Activated CD8-positive, alpha-beta memory T cell treated with anti-CD3 and anti-CD28 coated beads, Interleukin-2, amount 50 U/mL, for 1 hour (primary cell): Measurements from ENCODE around the gene VPS13A.

Experiments
- DNase-seq: peaks from one replicate; pipeline ENCODE4 v3.0.0-alpha.2; 2020; ENCODE audit errors: extremely low read depth

The VPS13A gene

DNA sequence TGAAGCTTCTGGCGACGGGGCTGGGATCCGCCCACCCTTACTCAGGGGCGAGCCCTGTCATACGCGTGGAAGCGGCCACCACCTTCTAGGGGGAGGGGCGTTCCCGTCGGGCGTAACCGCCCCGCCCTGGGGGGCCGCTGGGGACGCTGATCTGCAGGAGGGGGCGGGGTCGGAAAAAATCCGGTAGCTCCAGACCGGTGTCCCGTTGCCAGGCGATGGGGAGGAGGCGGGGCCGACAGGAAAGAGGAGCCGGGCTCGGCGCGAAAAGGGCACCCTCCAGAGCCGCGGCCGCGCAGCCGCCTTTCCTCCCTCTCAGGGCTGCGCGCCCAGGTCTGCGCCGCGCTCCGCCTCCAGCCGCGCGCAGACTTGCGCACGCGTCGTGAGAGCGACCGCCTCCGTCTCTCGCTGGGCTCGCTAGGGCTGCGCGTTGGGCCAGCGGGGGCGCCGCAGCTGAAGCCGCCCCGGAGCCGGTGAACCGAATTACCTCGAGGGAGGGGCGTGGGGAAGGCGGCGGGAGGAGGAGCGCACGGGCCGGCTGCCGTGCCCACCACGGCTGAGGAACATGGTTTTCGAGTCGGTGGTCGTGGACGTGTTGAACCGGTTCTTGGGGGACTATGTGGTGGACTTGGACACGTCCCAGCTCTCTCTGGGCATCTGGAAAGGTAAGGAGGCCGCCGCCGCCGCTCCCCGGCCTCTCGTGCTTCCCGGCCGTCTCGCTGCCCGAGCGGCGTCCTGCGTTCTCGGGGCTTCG is at the start of gene VPS13A:
Gene VPS13A (plus strand): TSS at position 392 of the 751 bp plus-strand sequence. CDS start 171 bp downstream, at position 563.
- peak; percentile 81 for DNase-seq

DNA sequence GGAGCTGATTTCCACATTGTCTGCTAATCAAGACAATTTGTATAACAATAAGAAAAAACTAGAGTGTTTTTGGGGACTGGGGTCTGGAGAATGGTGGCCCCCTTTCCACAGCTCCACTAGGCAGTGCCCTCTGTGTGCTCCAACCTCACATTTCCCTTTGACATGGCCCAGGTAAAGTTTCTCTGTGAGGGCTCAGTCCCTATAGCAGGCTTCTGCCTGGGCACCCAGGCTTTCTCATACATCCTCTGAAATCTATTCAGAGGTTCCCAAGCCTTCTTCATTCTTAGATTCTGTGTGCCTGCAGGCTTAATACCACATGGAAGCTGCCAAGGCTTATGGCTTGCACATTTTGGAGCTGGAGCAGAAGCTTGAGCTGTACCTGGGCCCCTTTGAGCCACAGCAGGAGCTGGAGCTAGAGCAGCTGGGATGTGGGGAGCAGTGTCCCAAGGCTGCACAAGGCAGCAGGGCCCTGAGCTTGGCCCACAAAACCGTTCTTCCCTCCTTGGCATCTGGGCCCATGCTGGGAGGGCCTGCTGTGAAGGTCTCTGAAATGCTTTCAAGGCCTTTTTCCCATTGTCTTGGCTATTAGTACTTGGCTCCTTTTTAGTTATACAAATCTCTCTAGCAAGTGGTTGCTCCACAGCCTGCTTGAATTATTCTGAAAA is 49.1 kb upstream of the VPS13A start:
- no peak for DNase-seq

DNA sequence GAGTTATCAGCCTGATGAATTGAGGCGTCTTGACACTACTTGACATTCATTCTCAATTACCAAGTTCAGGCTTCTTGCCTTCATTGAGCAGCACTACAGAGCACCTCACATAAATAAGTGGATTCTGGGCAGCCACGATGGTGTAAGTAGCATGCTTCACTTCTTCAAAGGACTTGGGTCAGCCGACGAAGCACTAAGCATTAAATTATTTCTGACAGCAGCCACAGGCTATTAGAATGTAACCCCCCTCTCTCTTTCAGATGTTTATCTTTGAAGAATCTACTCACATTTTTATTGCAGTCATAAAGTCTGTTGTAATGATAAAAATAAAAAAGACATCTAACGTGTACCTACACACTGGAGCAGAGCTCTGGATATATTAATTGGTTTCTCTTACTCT is 45.9 kb upstream of the VPS13A start:
- no peak for DNase-seq

DNA sequence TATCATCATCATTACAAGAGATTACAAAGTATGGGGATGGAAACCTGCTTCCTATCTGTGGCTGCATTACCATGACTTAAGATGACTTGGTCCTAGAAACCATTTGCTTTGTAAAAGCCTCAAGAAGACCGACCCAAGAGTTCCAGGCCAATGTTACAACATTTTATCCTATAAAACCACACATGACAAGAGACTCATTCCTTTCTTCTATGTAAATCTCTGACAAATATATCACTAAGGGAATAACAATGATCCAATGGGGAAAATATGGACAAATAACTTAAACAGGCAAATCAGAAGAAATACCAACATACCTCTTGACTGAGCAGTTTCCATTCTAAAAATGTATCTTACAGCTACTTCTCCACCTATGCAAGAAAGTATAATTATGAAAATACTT is 44.3 kb upstream of the VPS13A start:
- no peak for DNase-seq

DNA sequence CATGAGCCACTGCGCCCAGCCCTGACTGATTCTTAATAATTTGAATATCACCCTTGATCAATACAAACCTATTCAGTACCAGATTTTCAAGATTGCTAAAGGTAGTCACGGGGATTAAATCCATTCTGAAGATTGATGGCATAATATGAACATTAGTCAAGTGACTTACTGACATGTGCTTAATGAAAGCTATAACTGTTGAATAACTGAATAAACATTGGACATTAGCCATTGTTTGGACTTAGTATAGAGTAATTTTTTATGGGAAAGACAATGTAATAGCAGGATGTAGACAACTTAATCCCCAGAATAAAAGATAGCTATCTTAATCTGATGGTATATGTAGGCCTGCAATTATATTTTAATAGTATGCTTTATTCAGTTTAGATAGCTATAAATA is 35.0 kb upstream of the VPS13A start:
- DNase-seq = no peak

DNA sequence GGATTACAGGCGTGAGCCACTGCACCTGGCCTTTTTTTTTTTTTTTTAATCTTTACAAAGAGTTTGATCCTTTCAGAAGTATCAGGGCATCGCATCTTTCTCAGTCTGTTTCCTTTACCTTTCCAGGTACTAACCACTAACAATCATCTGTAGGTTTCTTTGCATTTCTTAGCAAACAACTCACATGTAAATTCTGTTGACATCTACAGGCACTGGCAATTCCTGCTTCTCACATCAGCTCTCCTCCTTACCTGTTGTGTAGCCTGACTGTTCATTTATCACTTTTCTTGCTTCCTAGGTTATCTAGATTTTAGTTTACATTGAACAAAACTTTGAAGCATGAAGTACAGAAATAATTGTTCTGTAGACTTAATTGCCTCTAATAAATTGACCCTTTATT is 27.5 kb upstream of the VPS13A start:
- no peak for DNase-seq

DNA sequence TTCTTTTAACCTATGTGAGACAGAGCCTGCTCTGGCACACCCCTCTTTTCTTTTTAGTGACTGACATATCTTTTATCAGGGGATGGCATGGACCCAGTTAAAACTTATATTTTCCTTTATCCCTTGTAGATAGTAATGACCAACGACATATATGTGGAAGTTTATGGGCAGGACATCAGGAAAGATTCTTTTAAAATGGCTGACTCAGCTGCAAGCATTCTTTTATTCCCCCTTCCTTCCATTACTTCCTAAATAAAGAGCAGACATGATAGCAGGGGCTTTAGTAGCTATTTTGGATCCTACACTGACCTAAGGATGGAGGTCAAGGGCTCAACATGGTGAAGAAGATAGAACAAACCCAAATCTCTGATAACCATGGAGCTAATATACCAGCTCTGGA is 25.0 kb upstream of the VPS13A start:
- DNase-seq = no peak

DNA sequence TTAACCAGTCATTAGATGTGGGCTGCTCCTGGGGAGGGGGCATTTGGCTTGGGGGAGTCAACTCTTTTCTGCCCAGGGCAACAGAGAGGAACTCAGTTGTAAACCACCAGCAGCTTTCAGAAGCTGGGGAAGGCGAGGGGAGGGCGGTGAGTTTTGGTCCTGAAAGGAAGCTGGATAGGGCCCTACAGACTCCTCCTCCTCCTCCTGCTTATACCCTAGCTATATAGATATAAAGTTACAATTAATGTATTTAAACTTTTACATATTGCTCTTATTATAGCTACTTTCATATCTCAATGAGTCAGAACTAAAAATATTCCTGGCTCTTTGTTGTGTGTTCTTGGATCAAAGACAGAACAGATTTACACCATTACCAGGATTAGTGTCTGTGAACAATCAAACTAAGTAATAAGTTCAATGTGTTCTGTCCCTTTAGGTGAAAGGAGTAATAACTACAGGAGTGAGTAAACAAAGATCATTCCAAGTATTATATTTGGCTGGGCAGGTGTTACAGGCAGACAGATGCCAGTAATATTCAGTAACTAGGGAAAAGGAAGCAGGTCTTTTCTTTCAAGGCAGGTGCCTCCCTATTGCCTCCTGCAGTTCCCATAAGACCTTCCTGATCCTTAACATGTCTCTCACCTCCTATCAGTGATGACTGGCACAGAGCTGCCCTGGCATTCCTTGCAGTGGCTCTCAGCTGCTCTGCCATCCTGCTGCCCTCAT is 20.5 kb upstream of the VPS13A start:
- no peak for DNase-seq

DNA sequence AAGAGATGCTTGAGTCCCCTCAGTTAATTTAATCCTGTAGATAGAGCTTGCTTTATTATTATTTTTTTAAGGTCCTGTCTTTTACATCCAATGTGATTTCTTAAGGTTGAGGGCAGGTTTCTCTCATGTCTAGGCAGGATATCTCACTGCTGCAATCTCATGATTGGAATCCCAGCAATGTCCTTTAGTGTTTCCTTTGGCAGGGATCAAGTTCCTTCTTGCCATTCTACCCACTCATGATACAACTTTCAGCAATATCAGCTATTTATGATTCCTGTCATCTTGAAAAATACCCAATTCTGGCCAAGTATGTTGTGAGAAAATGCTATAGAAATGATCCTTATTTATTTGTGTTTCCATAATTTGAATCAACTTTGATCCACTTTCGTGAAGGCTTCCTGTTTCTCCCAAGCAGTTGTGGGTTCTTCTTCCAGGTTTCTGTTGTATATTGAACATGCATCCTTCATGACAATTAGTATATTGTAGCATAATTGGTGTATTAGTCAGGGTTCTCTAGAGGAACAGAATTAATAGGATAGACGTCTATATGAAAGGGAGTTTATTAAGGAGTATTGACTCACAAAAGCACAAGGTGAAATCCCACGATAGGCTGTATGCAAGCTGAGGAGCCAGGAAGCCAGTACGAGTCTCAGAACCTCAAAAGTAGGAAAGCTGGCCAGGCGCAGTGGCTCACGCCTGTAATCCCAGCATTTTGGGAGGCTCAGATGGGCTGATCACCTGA is 18.4 kb upstream of the VPS13A start:
- DNase-seq = no peak

DNA sequence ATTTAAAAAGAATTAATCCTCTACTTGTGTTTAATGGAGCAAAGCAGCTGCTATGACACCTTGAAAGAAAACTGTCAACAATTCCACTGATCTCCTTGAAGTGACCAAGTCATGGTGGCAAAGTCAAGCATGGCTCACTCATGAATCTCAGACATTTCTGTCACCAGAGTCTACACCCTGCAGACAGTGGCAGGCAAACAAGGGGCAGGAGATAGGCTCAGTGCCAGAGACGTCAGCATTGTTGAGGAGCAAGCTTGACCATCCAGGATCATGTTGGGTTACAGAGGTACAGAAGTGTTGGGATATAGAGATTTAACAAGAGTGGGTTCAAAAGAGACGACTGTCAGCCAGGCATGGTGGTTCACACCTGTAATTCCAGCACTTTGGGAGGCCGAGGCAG is 16.1 kb upstream of the VPS13A start:
- no peak for DNase-seq

DNA sequence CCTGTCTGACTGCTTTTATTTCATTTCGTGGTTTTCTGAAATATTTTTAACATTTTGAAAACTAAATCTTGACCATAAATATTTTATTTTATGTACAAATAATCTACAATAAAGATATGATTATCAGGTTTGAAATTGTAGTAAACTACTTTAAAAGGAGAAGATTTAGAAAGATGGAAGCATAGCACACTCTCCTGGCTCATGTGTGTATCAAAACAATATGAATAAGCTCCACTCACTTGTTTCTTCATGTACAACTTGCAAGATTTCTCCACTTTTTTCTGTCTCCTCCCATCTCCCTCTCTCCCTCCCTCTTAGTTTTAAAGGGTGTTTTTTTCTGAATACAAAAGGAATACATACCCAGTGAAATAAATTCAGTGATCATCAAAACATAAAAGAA is 15.4 kb upstream of the VPS13A start:
- DNase-seq = no peak

DNA sequence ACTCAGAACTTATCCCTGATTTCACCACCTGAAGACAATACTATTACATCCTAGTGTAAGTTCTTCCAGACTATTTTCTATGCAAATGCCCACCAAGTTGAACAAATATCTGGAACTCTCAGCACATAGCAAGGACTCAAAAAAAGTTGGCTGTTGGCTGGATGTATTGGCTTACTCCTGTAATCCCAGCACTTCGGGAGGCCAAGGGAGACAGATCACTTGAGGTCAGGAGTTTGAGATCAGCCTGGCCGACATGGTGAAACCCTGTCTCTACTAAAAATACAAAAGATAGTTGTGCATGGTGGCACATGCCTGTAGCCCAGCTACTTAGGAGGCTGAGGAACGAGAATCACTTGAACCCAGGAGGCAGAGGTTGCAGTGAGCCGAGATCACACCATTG is 15.0 kb upstream of the VPS13A start:
- DNase-seq = no peak

DNA sequence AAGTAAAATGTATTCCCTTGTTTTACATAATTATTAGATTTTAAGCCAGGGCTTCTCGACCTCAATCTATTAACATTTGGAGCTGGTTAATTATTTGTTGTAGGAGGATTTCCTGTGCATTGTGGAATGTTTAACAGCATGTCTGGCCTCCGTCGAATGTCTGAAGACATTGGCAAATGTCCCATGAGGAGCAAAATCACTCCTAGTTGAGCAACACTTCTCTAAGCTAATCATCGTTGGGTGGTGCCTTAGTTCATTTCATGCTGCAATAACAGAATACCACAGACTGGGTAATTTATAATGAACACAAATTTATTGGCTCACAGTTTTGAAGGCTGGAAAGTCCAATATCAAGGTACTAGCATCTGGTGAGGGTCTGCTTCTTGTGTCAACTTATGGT is 13.4 kb upstream of the VPS13A start:
- DNase-seq = no peak

DNA sequence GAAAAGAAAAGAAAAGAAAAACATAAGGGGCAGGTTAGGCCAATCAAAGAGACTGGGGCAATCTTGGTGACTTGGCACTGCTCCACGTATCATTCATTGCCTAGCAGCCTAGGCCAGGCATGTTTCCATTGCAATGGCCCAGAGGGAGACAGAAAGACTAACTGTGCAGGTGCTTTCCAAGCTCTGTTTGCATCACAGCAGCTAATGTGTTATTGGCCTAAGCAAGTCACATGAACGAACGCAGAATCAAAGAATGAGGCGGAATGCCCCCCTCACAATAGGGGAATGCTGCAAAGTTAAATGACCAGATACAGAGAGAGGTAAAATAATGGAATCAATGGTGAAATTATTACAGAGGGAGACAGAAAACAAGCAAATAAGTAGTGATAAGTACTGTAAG is 11.1 kb upstream of the VPS13A start:
- no peak for DNase-seq

DNA sequence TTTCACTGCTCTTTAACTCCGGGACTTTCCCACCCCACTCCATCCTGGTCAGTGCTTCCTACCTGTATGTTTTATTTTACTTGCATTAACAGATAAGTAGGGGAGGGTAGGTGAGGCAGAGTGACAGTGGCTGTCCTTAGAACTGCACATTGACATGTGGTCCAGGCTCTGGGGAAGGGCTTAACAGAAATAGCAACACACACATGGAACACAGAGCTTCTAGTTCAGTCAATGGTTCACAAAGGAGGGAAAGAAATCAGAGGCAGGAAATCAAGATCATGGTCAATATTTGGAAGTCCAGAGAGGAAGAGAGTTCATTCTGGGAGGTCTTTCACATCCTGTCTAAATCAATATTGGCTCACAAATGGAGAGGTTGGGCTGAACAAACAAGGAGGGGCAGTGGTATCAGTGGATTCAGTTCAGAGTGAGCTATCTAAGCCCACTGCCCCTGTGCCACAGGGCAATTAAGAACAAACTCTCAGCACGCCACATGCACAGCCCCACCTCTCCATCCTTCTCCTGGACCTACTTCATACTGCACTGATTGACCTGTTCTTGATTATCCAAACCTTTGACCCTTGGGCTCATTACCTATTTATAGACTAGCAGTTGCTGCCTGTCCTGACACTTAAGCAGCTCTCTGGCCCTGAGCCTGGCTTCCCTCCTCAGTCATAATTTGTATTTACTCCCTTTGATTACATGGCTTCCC is 6.2 kb upstream of the VPS13A start:
- DNase-seq = no peak

DNA sequence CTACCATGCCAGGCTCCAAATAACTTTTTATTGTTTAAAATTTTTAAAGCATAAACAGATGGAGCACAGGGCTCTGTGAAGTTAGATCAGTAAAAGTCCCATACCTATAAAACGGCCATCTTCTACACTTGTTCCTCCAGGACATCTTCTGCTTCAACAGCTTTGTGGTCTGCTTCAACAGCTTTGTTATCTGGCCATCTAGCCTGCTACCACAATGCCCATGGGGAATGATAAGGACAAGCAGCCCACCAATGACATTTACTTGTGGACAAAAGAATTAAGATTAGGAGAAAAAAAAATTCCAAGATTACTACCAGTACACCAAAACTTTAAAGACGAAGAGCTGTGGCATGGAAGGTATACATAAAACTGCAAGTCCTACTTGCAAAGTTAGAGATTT is 2.2 kb upstream of the VPS13A start:
- no peak for DNase-seq

DNA sequence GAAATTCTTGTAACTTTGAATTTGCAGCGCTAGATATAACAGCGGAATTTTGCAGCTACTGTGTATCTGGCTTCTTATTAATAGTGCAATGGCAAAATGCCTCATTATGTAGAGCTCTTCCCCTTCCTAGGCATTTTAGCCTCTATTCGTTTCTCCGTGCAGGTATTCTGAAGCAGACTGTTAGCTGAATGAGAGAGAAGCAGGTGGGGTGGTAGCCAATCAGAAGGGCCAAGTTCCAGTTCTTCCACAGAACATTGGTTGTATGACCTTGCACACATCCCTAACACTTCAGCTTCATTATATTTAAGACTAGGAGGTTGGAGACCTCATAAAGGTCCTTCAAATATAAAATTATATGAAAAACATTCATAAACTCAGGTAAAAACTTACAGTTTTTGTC is 1.2 kb upstream of the VPS13A start:
- no peak for DNase-seq

DNA sequence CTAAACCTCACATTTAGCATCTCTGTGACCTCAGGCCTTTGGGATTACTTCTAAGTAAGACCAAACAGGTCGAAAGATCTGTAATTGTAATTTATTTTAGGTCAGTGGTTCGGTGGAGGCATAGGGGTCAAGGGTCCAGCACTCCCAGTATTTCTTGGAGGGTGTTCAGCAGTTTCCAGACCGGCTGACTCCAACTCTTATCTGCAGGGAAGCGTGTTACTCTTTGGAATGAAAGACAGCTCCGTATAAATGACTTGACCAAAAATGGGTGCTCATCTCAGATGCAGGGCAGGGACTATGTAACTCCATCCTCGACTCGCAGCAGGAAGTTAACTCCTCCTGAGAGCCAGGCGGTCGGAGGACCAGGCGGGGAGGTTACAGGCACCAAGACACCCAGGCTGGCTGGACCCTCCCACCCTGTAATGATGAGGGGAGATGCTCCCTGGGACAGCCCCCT is 620 bp upstream of the VPS13A start:
- DNase-seq = no peak

DNA sequence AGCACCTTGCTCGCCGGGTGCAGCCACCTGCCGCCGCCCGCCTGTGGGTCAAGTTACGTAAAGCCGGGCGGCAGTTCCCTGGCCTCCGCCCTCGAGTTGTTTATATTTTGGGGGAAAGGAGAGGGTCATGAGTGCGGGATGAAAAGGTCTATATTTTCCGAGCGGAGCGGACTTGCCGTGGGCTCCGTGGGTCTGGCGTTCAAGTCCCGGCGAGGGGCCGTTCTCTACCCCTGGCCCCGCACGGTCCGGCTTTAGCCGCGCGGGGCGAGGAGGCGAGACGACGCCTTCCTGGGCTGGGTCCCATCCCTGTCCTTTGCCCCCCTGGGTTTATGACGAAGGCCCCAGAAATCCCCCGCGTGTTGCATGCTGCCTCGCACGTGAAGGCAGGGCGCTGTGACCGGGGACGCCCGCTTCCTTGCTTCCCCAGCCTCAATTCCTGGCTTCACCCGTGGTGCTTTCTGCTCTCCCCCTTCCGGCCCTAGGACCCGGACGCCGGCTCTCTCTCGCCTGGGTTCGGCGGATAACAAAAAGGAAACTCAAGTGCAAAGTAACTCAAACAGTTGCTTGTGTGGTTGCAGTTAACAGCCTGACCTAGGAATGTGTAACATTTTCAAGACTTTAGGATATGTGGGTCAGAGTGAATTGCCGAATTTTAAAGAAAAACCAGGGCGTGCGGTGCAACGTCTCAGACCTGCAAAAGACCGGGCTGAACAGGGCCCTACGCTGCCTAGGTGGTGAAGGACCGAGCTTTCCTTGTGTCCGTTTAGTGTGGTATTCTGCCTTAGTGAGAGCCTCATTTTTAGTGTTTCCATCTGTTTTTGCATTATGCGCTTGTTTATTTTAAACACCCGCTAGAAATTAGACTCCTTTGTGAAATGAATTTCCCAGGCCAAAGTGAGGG is 810 bp downstream of the VPS13A start:
- no peak for DNase-seq

DNA sequence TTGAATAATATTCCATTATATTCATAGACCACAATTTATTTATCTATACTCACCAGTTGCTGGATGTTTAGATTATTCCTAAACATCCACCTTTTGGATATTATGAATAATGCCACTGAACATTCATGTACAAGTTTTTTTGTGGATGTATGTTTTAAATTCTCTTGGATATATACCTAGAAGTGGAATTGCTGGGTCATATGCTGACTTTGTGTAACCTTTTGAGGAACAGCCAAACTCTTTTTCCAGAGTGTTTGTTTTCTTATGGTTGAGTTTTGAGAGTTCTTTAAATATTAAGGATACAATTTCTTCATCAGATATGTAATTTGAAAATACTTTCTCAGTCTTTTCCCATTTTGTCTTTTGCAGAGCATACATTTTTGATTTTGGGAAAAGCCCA is 2.7 kb downstream of the VPS13A start:
- no peak for DNase-seq

DNA sequence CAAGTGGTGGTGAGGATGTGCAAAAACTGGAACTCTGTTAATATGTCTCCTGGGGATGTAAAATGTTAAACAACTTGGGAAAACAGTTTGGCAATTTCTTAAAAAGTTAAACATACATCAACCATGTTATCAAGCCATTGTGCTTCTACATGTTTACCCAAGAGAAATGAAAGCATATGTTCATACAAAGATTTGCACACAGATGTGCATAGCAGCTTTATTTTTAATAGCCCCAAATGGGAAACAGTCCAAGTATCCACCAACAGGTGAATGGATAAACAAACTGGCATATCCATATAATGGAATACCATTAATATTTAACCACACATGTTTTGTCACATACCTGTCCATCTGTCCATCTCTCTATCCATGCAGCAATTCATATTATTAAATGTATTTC is 6.2 kb downstream of the VPS13A start:
- no peak for DNase-seq
